K562 (cell line): ENCODE data around the gene KCTD8. TPM values are rescaled to one million over a fixed set of nuclear protein-coding genes. Genes with fewer than 3 reads are reported as not detected.

Experiments used
- BCOR ChIP-seq: fragments of 450-650 bp; IDR thresholded peaks from 2 replicates; pipeline ENCODE4 v1.6.1; 2016
- HDAC6 ChIP-seq: IDR thresholded peaks from 2 replicates; pipeline ENCODE4 v1.6.1; 2012; ENCODE audit warnings: low read depth, mild to moderate bottlenecking, control low read depth, inconsistent platforms, low read length, moderate library complexity
- POLR3A ChIP-seq: IDR thresholded peaks from 2 replicates; pipeline ENCODE4 v1.6.1; 2011; ENCODE audit warnings: borderline replicate concordance, mild to moderate bottlenecking, moderate library complexity; ENCODE audit not compliant: insufficient read length, insufficient read depth; ENCODE audit errors: extremely low read depth
- RERE ChIP-seq: sonication (generic); formaldehyde crosslinking; IDR thresholded peaks from 2 replicates; pipeline ENCODE4 v1.8.0; 2023; ENCODE audit warnings: missing genetic modification reagents, mild to moderate bottlenecking, borderline replicate concordance
- TARDBP ChIP-seq: fragments of 450-650 bp; IDR thresholded peaks from 2 replicates; pipeline ENCODE4 v1.6.1; 2016
- ZNF639 ChIP-seq, 2 experiments: fragments of 200-800 bp in 1 of 2; sonication (Bioruptor generic) in 1 of 2; sonication (generic) in 1 of 2; formaldehyde crosslinking in 1 of 2; IDR thresholded peaks in 1 of 2; conservative IDR thresholded peaks in 1 of 2; 2 replicates each; pipeline versions ENCODE4 v1.5.0 to v1.6.1; 2016 to 2020; ENCODE audit warnings: missing compliant biosample characterization in 1 of 2, missing genetic modification characterization in 1 of 2, missing genetic modification reagents in 1 of 2
- ZSCAN29 ChIP-seq: fragments of 450-650 bp; IDR thresholded peaks from 2 replicates; pipeline ENCODE4 v1.6.1; 2017
- polyA plus RNA-seq, 8 experiments: library from polyadenylated mRNA; depleted of rRNA in 4 of 8; stranded (reverse) in 5 of 8; unstranded in 3 of 8; fragments of >200 nt; fragmentation: Nextera tagmentation in 2 of 8; fragmentation: Illumina TruSeq in 1 of 8; extraction: Ambion mirVana in 2 of 8; extraction: Trizol in 1 of 8; gene quantifications; 2 replicates each; pipeline versions ENCODE4 v1.2.1 to v1.2.3, GENCODE V29; 2011 to 2014; ENCODE audit warnings: inconsistent platforms in 1 of 8, missing spikeins in 1 of 8
- total RNA-seq, 7 experiments: library from RNA; depleted of rRNA in 6 of 7; stranded (reverse); fragments of >200 nt in 6 of 7; fragmentation: Illumina TruSeq in 2 of 7; extraction: Trizol in 2 of 7; gene quantifications; 2 replicates each; pipeline versions ENCODE4 v1.2.1 to v1.2.3, GENCODE V29; 2011 to 2021; ENCODE audit warnings: low replicate concordance in 1 of 7
- TF ChIP-seq, protein P1 (sequence below): fragments of 250-450 bp; sonication (Bioruptor Pico); IDR thresholded peaks from 2 replicates; pipeline ENCODE4 v1.9.0; 2021; ENCODE audit warnings: mild to moderate bottlenecking
- TF ChIP-seq, protein P2 (sequence below): sonication (generic); formaldehyde crosslinking; IDR thresholded peaks from 2 replicates; pipeline ENCODE4 v1.8.0; 2022; ENCODE audit warnings: missing genetic modification reagents, mild to moderate bottlenecking, borderline replicate concordance

The KCTD8 gene
- total and polyA plus RNA-seq, 9 of the 15 experiments (the other 6 are each of a cell fraction or from before 2014, with no cell fraction given) = not detected

GRCh38 chr4:44150091-44150576, 298.5 kb downstream of the KCTD8 start (continued):
- TF ChIP-seq RERE (CRISPR knock-in tag) (no peak), ZSCAN29 (no peak), ZNF639 (CRISPR knock-in tag; conservative IDR thresholded peaks at IDR 0.05 in 1 of 2, IDR thresholded peaks at IDR 0.05 in 1 of 2) (no peak), POLR3A (no peak), BCOR (no peak), HDAC6 (no peak), TARDBP (no peak)
- TF ChIP-seq, protein P1, sequence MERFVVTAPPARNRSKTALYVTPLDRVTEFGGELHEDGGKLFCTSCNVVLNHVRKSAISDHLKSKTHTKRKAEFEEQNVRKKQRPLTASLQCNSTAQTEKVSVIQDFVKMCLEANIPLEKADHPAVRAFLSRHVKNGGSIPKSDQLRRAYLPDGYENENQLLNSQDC (CRISPR knock-in tag) = no peak
- TF ChIP-seq, protein P2, sequence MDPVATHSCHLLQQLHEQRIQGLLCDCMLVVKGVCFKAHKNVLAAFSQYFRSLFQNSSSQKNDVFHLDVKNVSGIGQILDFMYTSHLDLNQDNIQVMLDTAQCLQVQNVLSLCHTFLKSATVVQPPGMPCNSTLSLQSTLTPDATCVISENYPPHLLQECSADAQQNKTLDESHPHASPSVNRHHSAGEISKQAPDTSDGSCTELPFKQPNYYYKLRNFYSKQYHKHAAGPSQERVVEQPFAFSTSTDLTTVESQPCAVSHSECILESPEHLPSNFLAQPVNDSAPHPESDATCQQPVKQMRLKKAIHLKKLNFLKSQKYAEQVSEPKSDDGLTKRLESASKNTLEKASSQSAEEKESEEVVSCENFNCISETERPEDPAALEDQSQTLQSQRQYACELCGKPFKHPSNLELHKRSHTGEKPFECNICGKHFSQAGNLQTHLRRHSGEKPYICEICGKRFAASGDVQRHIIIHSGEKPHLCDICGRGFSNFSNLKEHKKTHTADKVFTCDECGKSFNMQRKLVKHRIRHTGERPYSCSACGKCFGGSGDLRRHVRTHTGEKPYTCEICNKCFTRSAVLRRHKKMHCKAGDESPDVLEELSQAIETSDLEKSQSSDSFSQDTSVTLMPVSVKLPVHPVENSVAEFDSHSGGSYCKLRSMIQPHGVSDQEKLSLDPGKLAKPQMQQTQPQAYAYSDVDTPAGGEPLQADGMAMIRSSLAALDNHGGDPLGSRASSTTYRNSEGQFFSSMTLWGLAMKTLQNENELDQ = no peak
